GM19467 (cell line): ENCODE measurements around the gene CAMKK1.
A peak's percentile ranks its signal among the peaks of the same experiment; 100 is the strongest.

Experiments
- ATAC-seq: cut with Tn5 transposase; IDR thresholded peaks from one replicate; pipeline ENCODE4 v1.9.1; 2021; ENCODE audit warnings: mild to moderate bottlenecking, moderate library complexity; ENCODE audit not compliant: unreplicated experiment

The CAMKK1 gene

GRCh38 chr17:3918372-3919122 is 25.7 kb upstream of the CAMKK1 start:
- no peak for ATAC-seq

GRCh38 chr17:3917391-3917931 is 24.6 kb upstream of the CAMKK1 start:
- no peak for ATAC-seq

- ATAC-seq, result no peak
Observed at GRCh38 chr17:3916825-3917224, 24.0 kb upstream of the CAMKK1 start.

- ATAC-seq, result no peak
Observed at GRCh38 chr17:3915995-3916696, 23.3 kb upstream of the CAMKK1 start, which contains the start of gene P2RX1. Gene P2RX1 (minus strand): TSS chr17:3916465. CDS start chr17:3916225, 240 bp downstream.

GRCh38 chr17:3915581-3915994 is 22.7 kb upstream of the CAMKK1 start:
- ATAC-seq, result no peak

GRCh38 chr17:3914312-3914670 is 21.4 kb upstream of the CAMKK1 start:
- peak; percentile 41 for ATAC-seq

- ATAC-seq, result peak; percentile 45
Observed at GRCh38 chr17:3913531-3914311, 20.9 kb upstream of the CAMKK1 start.

GRCh38 chr17:3912827-3913226 is 20.0 kb upstream of the CAMKK1 start:
- no peak for ATAC-seq

GRCh38 chr17:3911271-3912053 is 18.6 kb upstream of the CAMKK1 start:
- ATAC-seq, result peak; percentile 62

- ATAC-seq, result no peak
Observed at GRCh38 chr17:3910420-3911270, 17.8 kb upstream of the CAMKK1 start.

GRCh38 chr17:3909257-3909656 is 16.4 kb upstream of the CAMKK1 start:
- no peak for ATAC-seq

GRCh38 chr17:3907483-3908216 is 14.8 kb upstream of the CAMKK1 start:
- no peak for ATAC-seq

GRCh38 chr17:3906881-3907280 is 14.0 kb upstream of the CAMKK1 start:
- no peak for ATAC-seq

GRCh38 chr17:3905017-3905520 is 12.2 kb upstream of the CAMKK1 start:
- ATAC-seq, result no peak

GRCh38 chr17:3904501-3904900 is 11.6 kb upstream of the CAMKK1 start:
- ATAC-seq, result no peak

- no peak for ATAC-seq
Observed at GRCh38 chr17:3903881-3904290, 11.0 kb upstream of the CAMKK1 start.

- ATAC-seq, result no peak
Observed at GRCh38 chr17:3903051-3903825, 10.4 kb upstream of the CAMKK1 start.

GRCh38 chr17:3900646-3901045 is 7.8 kb upstream of the CAMKK1 start:
- no peak for ATAC-seq
